ENCODE data around the gene GNG13. TPM values are rescaled to one million over a fixed set of nuclear protein-coding genes. Genes with fewer than 3 reads are reported as not detected.

Gene GNG13
- total RNA-seq, 3 donors from 2014 or later, result 0.31 to 1.0 TPM; not detected in 1

- H3K9me3 ChIP-seq, result no peaks in the 10 kb centered on the region
- H3K4me3 ChIP-seq, result no peak overlapping the region
- no peaks in the 10 kb centered on the region for H3K36me3 ChIP-seq (ENCODE audit: low read depth)
- peaks cover 3% of the 10 kb centered on the region for H3K4me1 ChIP-seq (ENCODE audit: low read depth)
- DNase-seq, result no peak
- intact Hi-C loops (cut with DNase I, micrococcal nuclease), result no loop called here
- ATAC-seq, result no peak
- no peak for TF ChIP-seq CTCF (IDR thresholded peaks at IDR 0.05)
These were observed 3.9 kb upstream of the GNG13 start for GRCh38 chr16:804193-805048.

- H3K4me1 ChIP-seq (ENCODE audit: low read depth), result peaks cover 3% of the 10 kb centered on the region
- DNase-seq, result no peak
- TF ChIP-seq CTCF (IDR thresholded peaks at IDR 0.05), result no peak
- ATAC-seq, result no peak
- no peak overlapping the region for H3K4me3 ChIP-seq
- intact Hi-C loops (cut with DNase I, micrococcal nuclease), result no loop called here
- H3K36me3 ChIP-seq (ENCODE audit: low read depth), result no peaks in the 10 kb centered on the region
- H3K9me3 ChIP-seq, result no peaks in the 10 kb centered on the region
These were observed 3.2 kb upstream of the GNG13 start for GRCh38 chr16:803754-804080.

GRCh38 chr16:802914-803753 lies 2.6 kb upstream of the GNG13 start:
- no peak for TF ChIP-seq CTCF (IDR thresholded peaks at IDR 0.05)
- no peak for DNase-seq
- no peak for ATAC-seq
- Histone ChIP-seq H3K36me3 (ENCODE audit: low read depth) (no peaks in the 10 kb centered on the region), H3K9me3 (no peaks in the 10 kb centered on the region), H3K4me3 (no peak overlapping the region), H3K4me1 (ENCODE audit: low read depth) (no peaks in the 10 kb centered on the region)
- intact Hi-C loops (cut with DNase I, micrococcal nuclease), result no loop called here

- Histone ChIP-seq H3K4me3 (no peak overlapping the region), H3K36me3 (ENCODE audit: low read depth) (no peaks in the 10 kb centered on the region), H3K4me1 (ENCODE audit: low read depth) (no peaks in the 10 kb centered on the region), H3K9me3 (no peaks in the 10 kb centered on the region)
- ATAC-seq (no peak), DNase-seq (no peak)
- TF ChIP-seq CTCF (IDR thresholded peaks at IDR 0.05), result no peak
- intact Hi-C loops (cut with DNase I, micrococcal nuclease), result no loop called here
These were observed 1.9 kb upstream of the GNG13 start for GRCh38 chr16:802461-802860.

- Histone ChIP-seq H3K36me3 (ENCODE audit: low read depth) (no peaks in the 10 kb centered on the region), H3K4me1 (ENCODE audit: low read depth) (no peaks in the 10 kb centered on the region), H3K4me3 (no peak overlapping the region), H3K9me3 (no peaks in the 10 kb centered on the region)
- no peak for TF ChIP-seq CTCF (IDR thresholded peaks at IDR 0.05)
- ATAC-seq (no peak), DNase-seq (no peak)
- intact Hi-C loops (cut with DNase I, micrococcal nuclease), result no loop called here
These were observed 1.2 kb upstream of the GNG13 start for GRCh38 chr16:801584-802363.

Data from mucosa of descending colon (tissue), 3 donors.